H1 (cell line): ENCODE results near the gene IL2RA. TPM values are rescaled to one million over a fixed set of nuclear protein-coding genes. Genes with fewer than 3 reads are reported as not detected.

Experiments
- CTCF ChIA-PET: fragments of 300-600 bp; sonication (Branson Sonifier 250); formaldehyde crosslinking; loops from one replicate; lab custom pipeline; 2021; ENCODE audit not compliant: partially characterized antibody; lab: Charles Lee
- POLR2A ChIA-PET: fragments of 300-600 bp; sonication (Branson Sonifier 250); formaldehyde crosslinking; loops from one replicate; lab custom pipeline; 2021; ENCODE audit warnings: inconsistent platforms; ENCODE audit not compliant: partially characterized antibody; lab: Charles Lee
- DNase-seq, 2 experiments: peaks; one replicate each; pipeline versions ENCODE4 v3.0.0 to v3.0.0-alpha.2; 2010 to 2022; ENCODE audit warnings: low spot score in 2 of 2, low read depth in 1 of 2, mixed read lengths in 1 of 2
- FAIRE-seq: peaks from 2 replicates; lab custom pipeline; 2011; peaks lifted over from hg19 to GRCh38; lab: Jason Lieb, UNC
- H2AFZ ChIP-seq: 2 replicates; pipeline ENCODE4 v1.8.1; 2012; ENCODE audit warnings: low read length, inconsistent platforms
- H2AK5ac ChIP-seq: 2 replicates; pipeline ENCODE4 v1.6.1; 2013; ENCODE audit warnings: low read depth, low read length
- H2BK120ac ChIP-seq: replicated peaks from 2 replicates; pipeline ENCODE3; 2013; ENCODE audit warnings: low read depth, low read length, inconsistent platforms
- H2BK12ac ChIP-seq: 2 replicates; pipeline ENCODE4 v1.6.1; 2013; ENCODE audit warnings: low read depth, low read length
- H2BK15ac ChIP-seq: 2 replicates; pipeline ENCODE4 v1.6.1; 2013; ENCODE audit warnings: low read length
- H2BK20ac ChIP-seq: 2 replicates; pipeline ENCODE4 v1.6.1; 2013; ENCODE audit warnings: low read length
- H2BK5ac ChIP-seq: 2 replicates; pipeline ENCODE4 v1.6.1; 2013; ENCODE audit warnings: low read depth, low read length
- H3K14ac ChIP-seq: 2 replicates; pipeline ENCODE4 v1.6.1; 2013; ENCODE audit warnings: inconsistent platforms; ENCODE audit not compliant: insufficient read length
- H3K18ac ChIP-seq: 2 replicates; pipeline ENCODE4 v1.6.1; 2013; ENCODE audit warnings: low read length; ENCODE audit errors: extremely low read depth
- H3K23ac ChIP-seq: 2 replicates; pipeline ENCODE4 v1.6.1; 2013; ENCODE audit warnings: inconsistent platforms; ENCODE audit not compliant: insufficient read length
- H3K23me2 ChIP-seq: 2 replicates; pipeline ENCODE4 v1.6.1; 2013; ENCODE audit warnings: low read depth, low read length
- H3K27ac ChIP-seq: 2 replicates; pipeline ENCODE4 v1.6.1; 2011; ENCODE audit warnings: low read depth, low read length, inconsistent platforms
- H3K27me3 ChIP-seq, 4 experiments: replicated peaks in 1 of 4; 1 replicate in 1 of 4; 2 replicates in 3 of 4; pipeline versions ENCODE4 v1.6.1 to v1.8.1; 2011 to 2013; ENCODE audit warnings: low read length in 3 of 4, mild to moderate bottlenecking in 3 of 4, inconsistent platforms in 2 of 4, mixed read lengths in 2 of 4, moderate library complexity in 1 of 4; ENCODE audit not compliant: control insufficient read depth in 3 of 4, insufficient read depth in 3 of 4; ENCODE audit errors: extremely low read depth in 1 of 4
- H3K36me3 ChIP-seq, 4 experiments: 2 replicates each; pipeline versions ENCODE4 v1.6.1 to v1.8.1; 2011 to 2013; ENCODE audit warnings: mild to moderate bottlenecking in 4 of 4, low read length in 3 of 4, moderate library complexity in 2 of 4, control low read depth in 1 of 4, inconsistent platforms in 1 of 4; ENCODE audit not compliant: insufficient read depth in 4 of 4, control insufficient read depth in 2 of 4
- H3K4ac ChIP-seq: replicated peaks from 2 replicates; pipeline ENCODE3; 2013; ENCODE audit warnings: low read length, low read depth, mixed read lengths, inconsistent platforms; ENCODE audit not compliant: insufficient read length
- H3K4me1 ChIP-seq, 4 experiments: replicated peaks in 1 of 4; 1 replicate in 1 of 4; 2 replicates in 3 of 4; pipeline versions ENCODE4 v1.6.1 to v1.8.1; 2011 to 2013; ENCODE audit warnings: low read length in 3 of 4, inconsistent platforms in 2 of 4, mixed read lengths in 1 of 4; ENCODE audit not compliant: insufficient read depth in 4 of 4, control insufficient read depth in 3 of 4
- H3K4me2 ChIP-seq, 2 experiments: 2 replicates each; pipeline versions ENCODE4 v1.6.1 to v1.8.1; 2011 to 2013; ENCODE audit warnings: low read depth in 2 of 2, low read length in 2 of 2, control low read depth in 1 of 2, inconsistent platforms in 1 of 2, mild to moderate bottlenecking in 1 of 2; ENCODE audit not compliant: insufficient read depth in 1 of 2
- H3K4me3 ChIP-seq, 4 experiments: fragments of 200-600, 300-600 bp in 1 of 4; sonication (generic), shearing (Covaris generic), sonication (Bioruptor Twin) in 1 of 4; 2 replicates each; pipeline versions ENCODE4 v1.5.1 to v1.8.1; 2011 to 2016; ENCODE audit warnings: low read length in 4 of 4, low read depth in 3 of 4, control low read depth in 2 of 4, inconsistent platforms in 2 of 4, mild to moderate bottlenecking in 2 of 4, mixed read lengths in 1 of 4, moderate library complexity in 1 of 4; ENCODE audit not compliant: insufficient read depth in 2 of 4; ENCODE audit errors: extremely low read depth in 1 of 4
- H3K56ac ChIP-seq: replicated peaks from 2 replicates; pipeline ENCODE3; 2013; ENCODE audit warnings: low read depth, mild to moderate bottlenecking, mixed read lengths, low read length, inconsistent platforms; ENCODE audit not compliant: insufficient read length
- H3K79me1 ChIP-seq: 2 replicates; pipeline ENCODE4 v1.6.1; 2013; ENCODE audit warnings: low read depth, low read length, control low read depth
- H3K79me2 ChIP-seq, 2 experiments: 2 replicates each; pipeline versions ENCODE4 v1.6.1 to v1.8.1; 2012 to 2013; ENCODE audit warnings: low read length in 2 of 2, mild to moderate bottlenecking in 2 of 2, inconsistent platforms in 1 of 2; ENCODE audit not compliant: insufficient read depth in 2 of 2, control insufficient read depth in 1 of 2
- H3K9ac ChIP-seq, 4 experiments: replicated peaks in 1 of 4; 1 replicate in 1 of 4; 2 replicates in 3 of 4; pipeline versions ENCODE4 v1.6.1 to v1.8.1; 2011 to 2013; ENCODE audit warnings: low read depth in 3 of 4, low read length in 3 of 4, control low read depth in 2 of 4, mild to moderate bottlenecking in 2 of 4, moderate library complexity in 2 of 4, inconsistent platforms in 1 of 4; ENCODE audit errors: extremely low read depth in 1 of 4
- H3K9me3 ChIP-seq, 2 experiments: 2 replicates each; pipeline versions ENCODE4 v1.6.1 to v1.8.1; 2012 to 2013; ENCODE audit warnings: mild to moderate bottlenecking in 2 of 2, moderate library complexity in 2 of 2, control low read depth in 1 of 2, inconsistent platforms in 1 of 2, low read depth in 1 of 2, low read length in 1 of 2, mixed read lengths in 1 of 2; ENCODE audit not compliant: insufficient read depth in 2 of 2
- H4K20me1 ChIP-seq, 2 experiments: replicated peaks in 1 of 2; 2 replicates each; pipeline versions ENCODE3 to v1.8.1; 2011 to 2013; ENCODE audit warnings: inconsistent platforms in 2 of 2, low read length in 2 of 2, mild to moderate bottlenecking in 1 of 2; ENCODE audit not compliant: insufficient read depth in 2 of 2, control insufficient read depth in 1 of 2
- H4K5ac ChIP-seq: 2 replicates; pipeline ENCODE4 v1.6.1; 2013; ENCODE audit warnings: low read length, low read depth, mixed read lengths, inconsistent platforms; ENCODE audit not compliant: insufficient read length
- H4K8ac ChIP-seq: 2 replicates; pipeline ENCODE4 v1.8.0; 2013; ENCODE audit warnings: mild to moderate bottlenecking, moderate library complexity, low read length, inconsistent platforms; ENCODE audit not compliant: insufficient read depth; ENCODE audit errors: extremely low read depth
- H4K91ac ChIP-seq: replicated peaks from 2 replicates; pipeline ENCODE3; 2013; ENCODE audit warnings: low read length, mixed read lengths, inconsistent platforms; ENCODE audit not compliant: insufficient read length
- BACH1 ChIP-seq: IDR thresholded peaks from 2 replicates; pipeline ENCODE4 v1.6.1; 2012; ENCODE audit warnings: low read length, improper control_type of control experiment
- CBX5 ChIP-seq: fragments of 300-800, 300-1000 bp; sonication (generic); IDR thresholded peaks from 2 replicates; pipeline ENCODE4 v1.7.1; 2016; ENCODE audit warnings: antibody characterized with exemption, low read length, low read depth
- CREB1 ChIP-seq: IDR thresholded peaks from 2 replicates; pipeline ENCODE4 v1.6.1; 2012; ENCODE audit warnings: inconsistent platforms
- FOSL1 ChIP-seq: IDR thresholded peaks from 2 replicates; pipeline ENCODE4 v1.6.1; 2011; ENCODE audit warnings: mild to moderate bottlenecking, low read depth, low read length, moderate library complexity; ENCODE audit not compliant: insufficient read depth
- HDAC2 ChIP-seq, 2 experiments: fragments of 300-600 bp in 1 of 2; sonication (generic) in 1 of 2; IDR thresholded peaks; 2 replicates each; pipeline ENCODE4 v1.6.1; 2011 to 2012; ENCODE audit warnings: low read depth in 2 of 2, low read length in 2 of 2, mild to moderate bottlenecking in 2 of 2, moderate library complexity in 2 of 2, borderline replicate concordance in 1 of 2, inconsistent platforms in 1 of 2
- JUND ChIP-seq: IDR thresholded peaks from 2 replicates; pipeline ENCODE4 v1.6.1; 2011; ENCODE audit warnings: mild to moderate bottlenecking, improper control_type of control experiment, low read length
- KDM4A ChIP-seq: IDR thresholded peaks from one replicate; pipeline ENCODE4 v1.7.1; 2012; ENCODE audit warnings: low read depth, mild to moderate bottlenecking, moderate library complexity, low read length, inconsistent platforms; ENCODE audit not compliant: severe bottlenecking
- NANOG ChIP-seq: IDR thresholded peaks from 2 replicates; pipeline ENCODE4 v1.6.1; 2011; ENCODE audit warnings: low read length, low read depth, mild to moderate bottlenecking, inconsistent platforms; ENCODE audit not compliant: insufficient read depth, poor library complexity, severe bottlenecking
- POU5F1 ChIP-seq: IDR thresholded peaks from 2 replicates; pipeline ENCODE4 v1.6.1; 2011; ENCODE audit warnings: low read depth, mild to moderate bottlenecking, low read length, moderate library complexity
- RXRA ChIP-seq: IDR thresholded peaks from 2 replicates; pipeline ENCODE4 v1.6.1; 2011; ENCODE audit warnings: low read depth, mild to moderate bottlenecking, low read length, moderate library complexity; ENCODE audit not compliant: insufficient read depth
- SAP30 ChIP-seq: fragments of 300-600 bp; sonication (generic); IDR thresholded peaks from 2 replicates; pipeline ENCODE4 v1.7.1; 2012; ENCODE audit warnings: low read length, moderate library complexity, mild to moderate bottlenecking, inconsistent platforms; ENCODE audit not compliant: insufficient read depth, insufficient replicate concordance
- SIRT6 ChIP-seq: IDR thresholded peaks from one replicate; pipeline ENCODE4 v1.7.1; 2012; ENCODE audit warnings: low read length, inconsistent platforms
- SIX5 ChIP-seq: IDR thresholded peaks from 2 replicates; pipeline ENCODE4 v1.6.1; 2011; ENCODE audit warnings: mild to moderate bottlenecking, low read depth, low read length
- SP1 ChIP-seq: IDR thresholded peaks from 2 replicates; pipeline ENCODE4 v1.6.1; 2011; ENCODE audit warnings: low read depth, low read length
- SUZ12 ChIP-seq: fragments of 200-600 bp; sonication (generic); IDR thresholded peaks from 2 replicates; pipeline ENCODE4 v1.6.1; 2012; ENCODE audit warnings: mild to moderate bottlenecking, inconsistent platforms, low read length, moderate library complexity, mixed read lengths
- WGBS, 2 experiments: shearing (Covaris generic) in 1 of 2; methylation state at CpG; one replicate each; pipeline versions ENCODE4 v1.1.6 to v1.1.7; 2013 to 2015; ENCODE audit warnings: low lambda C conversion rate in 2 of 2, mixed read lengths in 2 of 2, inconsistent platforms in 1 of 2, low coverage in 1 of 2, missing lambda C conversion rate in 1 of 2; ENCODE audit not compliant: insufficient replicate concordance in 2 of 2, insufficient coverage in 1 of 2, insufficient read length in 1 of 2; ENCODE audit errors: extremely low coverage in 1 of 2, missing lambda C conversion rate in 1 of 2; 5-methylcytosine and 5-hydroxymethylcytosine counted together
- polyA plus RNA-seq, 7 experiments: library from polyadenylated mRNA; depleted of rRNA in 3 of 7; stranded (reverse) in 5 of 7; unstranded in 2 of 7; fragments of >200 nt in 5 of 7; fragments of 200-250 nt in 2 of 7; gene quantifications; 1 replicate in 5 of 7; 2 replicates in 1 of 7; 4 replicates in 1 of 7; pipeline versions ENCODE4 v1.2.1 to v1.2.3, GENCODE V29; 2011 to 2013; ENCODE audit warnings: missing spikeins in 2 of 7, mixed read lengths in 2 of 7
- total RNA-seq: library from RNA; stranded (reverse); fragmentation: NEBNext Ultra II Directional; extraction: Animal tissue kit (Norgen Biotek cat#: 25700); gene quantifications from 2 replicates; pipeline ENCODE4 v1.2.1, GENCODE V29; 2021

Gene IL2RA
- total and polyA plus RNA-seq, 2 of the 8 experiments (the other 6 are each of a cell fraction or from before 2014, with no cell fraction given): not detected

- CTCF ChIA-PET: interaction anchor here (0.6 to 1.2 kb wide), 3 partner anchors 44 to 1240 kb away, joined by 3 read pairs; no protein-coding TSS in a partner anchor
- no peak overlapping the region for H2AFZ ChIP-seq
Measured at GRCh38 chr10:6006991-6007390, 55.2 kb downstream of the IL2RA start.

More at GRCh38 chr10:6006991-6007390, 55.2 kb downstream of the IL2RA start:
- Histone ChIP-seq H3K18ac (no peak overlapping the region), H3K56ac (no peak overlapping the region), H2BK12ac (no peak overlapping the region), H2BK5ac (no peak overlapping the region), H3K79me1 (no peaks in the 10 kb centered on the region), H4K91ac (no peak overlapping the region), H3K4me2 (no peak overlapping the region), H3K4me1 (peaks cover 0 to 3% (median under 1%) of the 10 kb centered on the region in 4 experiments; a peak in 1 of 7 replicates), H3K9me3 (peaks cover 4 to 8% of the 10 kb centered on the region in 2 experiments; a peak in 3 of 4 replicates), H3K9ac (no peak overlapping the region), H3K4me3 (no peak overlapping the region), H3K23ac (no peak overlapping the region), H3K27me3 (no peaks in the 10 kb centered on the region), H3K4ac (no peak overlapping the region), H3K79me2 (no peaks in the 10 kb centered on the region), H2BK15ac (no peak overlapping the region), H3K14ac (no peak overlapping the region), H2AK5ac (no peak overlapping the region), H4K20me1 (no peaks in the 10 kb centered on the region), H3K27ac (no peak overlapping the region), H4K5ac (no peak overlapping the region), H4K8ac (no peak overlapping the region), H3K23me2 (no peaks in the 10 kb centered on the region), H2BK120ac (no peak overlapping the region), H2BK20ac (no peak overlapping the region), H3K36me3 (no peaks in the 10 kb centered on the region)
- DNase-seq (no peak), FAIRE-seq (no peak)
- POLR2A ChIA-PET: no interaction called here
- 54% methylated on average over 1 of the region's 1 CpG; no CpG with 5 or more reads in 1 of the 2 experiments for WGBS, 2 experiments
- TF ChIP-seq NANOG (no peak), JUND (no peak), SIX5 (no peak), SIRT6 (no peak), CREB1 (no peak), FOSL1 (no peak), SP1 (no peak), HDAC2 (IDR thresholded peaks at IDR 0.05; ENCODE audit: borderline replicate concordance in 1 of 2, low read depth in 2 of 2, low read length in 2 of 2) (no peak), KDM4A (no peak), SAP30 (no peak), RXRA (no peak), CBX5 (no peak), POU5F1 (no peak), SUZ12 (no peak), BACH1 (no peak)
- TF ChIP-seq, all 59 proteins: peak for 0
